A673 (cell line): Measurements from ENCODE around the gene DIP2C. TPM values are rescaled to one million over a fixed set of nuclear protein-coding genes. Genes with fewer than 3 reads are reported as not detected.
A peak's percentile ranks its signal among the peaks of the same experiment; 100 is the strongest.

ENCODE experiments used
- BruUV-seq: library from RNA; stranded (reverse); fragments of 400-500 nt; replicated peaks from 2 replicates; lab custom pipeline; 2021; lab: Mats Ljungman, UMichigan
- CTCF ChIA-PET: fragments of 300-600 bp; sonication (Branson Sonifier 250); formaldehyde crosslinking; loops from one replicate; lab custom pipeline; 2022; ENCODE audit warnings: antibody characterized with exemption; lab: Charles Lee
- POLR2A ChIA-PET: fragments of 300-600 bp; sonication (Branson Sonifier 250); formaldehyde crosslinking; loops from one replicate; lab custom pipeline; 2022; ENCODE audit warnings: antibody characterized with exemption; ENCODE audit not compliant: low non-redundant PET; lab: Charles Lee
- DNase-seq: peaks from one replicate; pipeline ENCODE4 v3.0.0-alpha.2; 2015; ENCODE audit warnings: low spot score
- H3K27ac ChIP-seq: fragments of 200-600 bp; sonication (generic); 2 replicates; pipeline ENCODE4 v1.5.1; 2016; ENCODE audit warnings: mixed run types, low read depth, mild to moderate bottlenecking, mixed read lengths, antibody characterized with exemption, low read length; ENCODE audit not compliant: poor library complexity, severe bottlenecking
- H3K27me3 ChIP-seq: fragments of 200-600 bp; sonication (generic); replicated peaks from 2 replicates; pipeline ENCODE4 v1.6.1; 2017; ENCODE audit warnings: mixed run types, low read depth, mild to moderate bottlenecking, mixed read lengths, antibody characterized with exemption, low read length; ENCODE audit not compliant: insufficient read depth, poor library complexity
- H3K36me3 ChIP-seq: fragments of 200-600 bp; sonication (generic); 2 replicates; pipeline ENCODE4 v1.6.1; 2016; ENCODE audit warnings: mixed run types, mild to moderate bottlenecking, mixed read lengths, antibody characterized with exemption, low read length; ENCODE audit not compliant: insufficient read depth, poor library complexity, severe bottlenecking
- H3K4me1 ChIP-seq: fragments of 200-600 bp; sonication (generic); 2 replicates; pipeline ENCODE4 v1.6.1; 2017; ENCODE audit warnings: mixed run types, mild to moderate bottlenecking, mixed read lengths, antibody characterized with exemption, low read length; ENCODE audit not compliant: insufficient read depth, poor library complexity, severe bottlenecking
- H3K4me3 ChIP-seq: fragments of 200-600 bp; sonication (generic); 2 replicates; pipeline ENCODE4 v1.5.1; 2016; ENCODE audit warnings: low read depth, mixed run types, mild to moderate bottlenecking, mixed read lengths, low read length; ENCODE audit not compliant: poor library complexity, severe bottlenecking
- H3K9me3 ChIP-seq: fragments of 200-600 bp; sonication (generic); 2 replicates; pipeline ENCODE4 v1.6.1; 2016; ENCODE audit warnings: mixed run types, low read depth, mild to moderate bottlenecking, mixed read lengths, antibody characterized with exemption, low read length; ENCODE audit not compliant: poor library complexity, severe bottlenecking
- CTCF ChIP-seq: fragments of 300-800, 200-600 bp; sonication (generic); conservative IDR thresholded peaks from 2 replicates; pipeline ENCODE4 v1.5.1; 2017; ENCODE audit warnings: low read depth, mild to moderate bottlenecking, antibody characterized with exemption, low read length, moderate library complexity, mixed read lengths
- EZH2 ChIP-seq: fragments of 200-600 bp; sonication (generic); IDR thresholded peaks from 2 replicates; pipeline ENCODE4 v1.6.1; 2017; ENCODE audit warnings: borderline replicate concordance, low read depth, mild to moderate bottlenecking, mixed read lengths, antibody characterized with exemption, low read length; ENCODE audit not compliant: poor library complexity, severe bottlenecking
- intact Hi-C: fragments of 100-400 bp; cut with micrococcal nuclease; formaldehyde crosslinking; loops from one replicate; pipeline ENCODE4 v1.10.0; 2022; ENCODE audit not compliant: unreplicated experiment
- total RNA-seq: library from RNA; stranded (reverse); gene quantifications from 2 replicates; pipeline ENCODE4 v1.2.3, GENCODE V29; 2021

DIP2C gene
- total RNA-seq, 1 experiment from 2014 or later: 13.2 TPM

GRCh38 chr10:557792-558328 is 131.6 kb downstream of the DIP2C start:
- BruUV-seq: no TSS peak
- no peak overlapping the region for H3K4me3 ChIP-seq
- TF ChIP-seq CTCF: no peak
- intact Hi-C loops: no loop called here
- CTCF ChIA-PET: no interaction called here
- H3K27me3 ChIP-seq: no peaks in the 10 kb centered on the region
- no peak overlapping the region for H3K27ac ChIP-seq
- H3K4me1 ChIP-seq: peaks cover 6% of the 10 kb centered on the region
- DNase-seq: peak; percentile 70
- no peaks in the 10 kb centered on the region for H3K36me3 ChIP-seq
- no peaks in the 10 kb centered on the region for H3K9me3 ChIP-seq
- POLR2A ChIA-PET: no interaction called here

DNA sequence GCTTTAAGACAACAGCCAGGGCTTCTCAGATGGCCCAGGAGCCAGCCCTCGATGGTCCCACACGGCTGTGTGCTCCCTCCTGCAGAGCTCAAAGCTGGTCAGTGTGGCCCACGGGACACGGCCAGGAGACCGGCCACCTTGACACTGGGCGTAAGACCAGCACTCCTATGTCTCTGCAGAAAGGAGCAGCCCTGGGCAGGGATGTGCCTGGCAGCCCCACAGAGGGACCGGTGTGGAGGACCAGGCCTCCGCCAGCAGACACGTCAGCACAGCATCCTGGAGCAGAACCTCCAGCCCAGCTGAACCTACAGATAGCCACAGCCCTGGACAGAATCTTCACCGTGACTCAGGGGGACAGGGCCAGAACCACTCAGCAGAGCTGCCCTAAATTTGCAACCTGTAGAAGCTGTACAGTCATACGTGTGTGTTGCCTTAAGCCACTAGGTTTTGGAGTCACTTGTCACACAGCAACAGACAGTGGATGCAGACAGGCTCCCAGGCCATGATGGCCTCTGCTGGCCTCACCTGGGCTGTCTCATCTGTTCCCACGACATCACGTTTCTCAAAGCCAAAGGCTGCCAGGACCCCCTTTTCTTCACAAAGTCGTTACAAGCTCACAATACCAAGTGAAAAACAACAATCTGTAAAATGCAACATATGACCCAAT is 132.4 kb downstream of the DIP2C start:
- ChIA-PET POLR2A (no interaction called here), CTCF (no interaction called here)
- no peaks in the 10 kb centered on the region for H3K36me3 ChIP-seq
- no peaks in the 10 kb centered on the region for H3K27me3 ChIP-seq
- H3K4me3 ChIP-seq: no peak overlapping the region
- no peaks in the 10 kb centered on the region for H3K9me3 ChIP-seq
- DNase-seq: no peak
- peaks cover 6% of the 10 kb centered on the region for H3K4me1 ChIP-seq
- intact Hi-C loops: no loop called here
- no peak overlapping the region for H3K27ac ChIP-seq
- TF ChIP-seq CTCF: no peak
- BruUV-seq: no TSS peak

GRCh38 chr10:555682-556350 is 133.7 kb downstream of the DIP2C start:
- intact Hi-C loops: no loop called here

More at GRCh38 chr10:555682-556350, 133.7 kb downstream of the DIP2C start:
- TF ChIP-seq EZH2 (no peak), CTCF (no peak)
- CTCF ChIA-PET: no interaction called here
- Histone ChIP-seq H3K4me1 (peaks cover 6% of the 10 kb centered on the region), H3K27ac (no peak overlapping the region), H3K27me3 (no peaks in the 10 kb centered on the region), H3K4me3 (no peak overlapping the region), H3K9me3 (no peaks in the 10 kb centered on the region), H3K36me3 (no peaks in the 10 kb centered on the region)
- no peak for DNase-seq
- no TSS peak for BruUV-seq
- POLR2A ChIA-PET: no interaction called here
